ENCODE measurements around the gene ITGB1BP1.

ITGB1BP1 gene

GRCh38 chr2:9465170-9465569, 41.8 kb upstream of the ITGB1BP1 start:
- TF ChIP-seq CTCF (IDR thresholded peaks at IDR 0.05; ENCODE audit: low read depth, low read length) = no peak
- H3K36me3 ChIP-seq = peaks cover 53% of the 10 kb centered on the region

DNA sequence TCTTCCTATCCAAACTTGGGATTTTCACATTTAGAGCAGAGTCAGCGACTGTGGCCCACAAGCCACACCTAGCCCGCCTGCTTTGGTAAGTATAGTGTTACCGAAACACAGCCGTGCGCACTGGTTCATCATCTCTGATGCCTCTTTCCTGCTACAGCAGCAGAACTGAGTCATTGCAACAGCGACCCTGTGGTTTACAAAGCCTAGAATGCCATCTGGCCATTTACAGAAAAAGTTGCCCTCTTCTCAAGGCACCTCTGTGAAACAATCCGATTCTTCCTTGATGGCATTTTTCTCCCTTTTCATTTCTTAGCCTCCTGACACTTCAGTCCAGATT, 40.3 kb upstream of the ITGB1BP1 start:
- Histone ChIP-seq H3K27ac (no peak overlapping the region), H3K4me3 (ENCODE audit: low read depth, low read length) (no peak overlapping the region), H3K36me3 (peaks cover 47% of the 10 kb centered on the region), H3K27me3 (ENCODE audit: insufficient read depth, low read depth, severe bottlenecking) (no peaks in the 10 kb centered on the region), H3K9me3 (ENCODE audit: severe bottlenecking) (no peaks in the 10 kb centered on the region)
- DNase-seq = no peak
- no peak for TF ChIP-seq CTCF (IDR thresholded peaks at IDR 0.05; ENCODE audit: low read depth, low read length)

More at GRCh38 chr2:9465170-9465569, 41.8 kb upstream of the ITGB1BP1 start:
- Histone ChIP-seq H3K27ac (no peak overlapping the region), H3K9me3 (ENCODE audit: severe bottlenecking) (no peaks in the 10 kb centered on the region), H3K4me3 (ENCODE audit: low read depth, low read length) (no peak overlapping the region), H3K27me3 (ENCODE audit: insufficient read depth, low read depth, severe bottlenecking) (no peaks in the 10 kb centered on the region)
- DNase-seq = no peak

- H3K9me3 ChIP-seq (ENCODE audit: severe bottlenecking) = no peaks in the 10 kb centered on the region
- no peak for TF ChIP-seq CTCF (IDR thresholded peaks at IDR 0.05; ENCODE audit: low read depth, low read length)
- peak; percentile 63 for DNase-seq
- no peak overlapping the region for H3K4me3 ChIP-seq (ENCODE audit: low read depth, low read length)
- no peaks in the 10 kb centered on the region for H3K27me3 ChIP-seq (ENCODE audit: insufficient read depth, low read depth, severe bottlenecking)
- H3K27ac ChIP-seq = peak overlapping the region; percentile 21
- peaks cover 48% of the 10 kb centered on the region for H3K36me3 ChIP-seq
Observed at GRCh38 chr2:9462886-9463697, 39.8 kb upstream of the ITGB1BP1 start.

GRCh38 chr2:9462313-9462712, 39.0 kb upstream of the ITGB1BP1 start:
- Histone ChIP-seq H3K9me3 (ENCODE audit: severe bottlenecking) (no peaks in the 10 kb centered on the region), H3K4me3 (ENCODE audit: low read depth, low read length) (no peak overlapping the region), H3K36me3 (peaks cover 51% of the 10 kb centered on the region), H3K27me3 (ENCODE audit: insufficient read depth, low read depth, severe bottlenecking) (no peaks in the 10 kb centered on the region), H3K27ac (no peak overlapping the region)
- TF ChIP-seq CTCF (IDR thresholded peaks at IDR 0.05; ENCODE audit: low read depth, low read length) = no peak
- no peak for DNase-seq

DNA sequence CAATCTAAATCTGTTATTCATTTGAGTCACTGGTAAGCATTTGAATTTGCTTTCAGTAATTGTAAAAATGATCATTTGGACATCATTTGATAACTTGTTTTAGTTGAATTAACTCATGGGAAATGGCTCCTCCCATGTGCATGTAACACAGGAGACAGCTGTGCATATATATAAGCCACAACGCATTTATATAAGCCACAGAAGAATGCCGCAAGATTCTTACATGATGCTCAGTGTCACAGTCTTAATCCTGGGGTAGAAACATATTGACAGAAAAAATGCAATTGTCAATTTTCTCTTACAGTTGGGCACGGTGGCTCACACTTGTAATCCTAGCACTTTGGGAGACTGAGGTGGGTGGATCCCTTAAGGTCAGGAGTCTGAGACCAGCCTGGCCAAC, 37.8 kb upstream of the ITGB1BP1 start:
- DNase-seq = no peak
- Histone ChIP-seq H3K9me3 (ENCODE audit: severe bottlenecking) (no peaks in the 10 kb centered on the region), H3K27me3 (ENCODE audit: insufficient read depth, low read depth, severe bottlenecking) (no peaks in the 10 kb centered on the region), H3K4me3 (ENCODE audit: low read depth, low read length) (no peak overlapping the region), H3K36me3 (peaks cover 61% of the 10 kb centered on the region), H3K27ac (no peak overlapping the region)
- TF ChIP-seq CTCF (IDR thresholded peaks at IDR 0.05; ENCODE audit: low read depth, low read length) = no peak

Data from WERI-Rb-1 (cell line).